HG03442 (cell line): ENCODE data around the gene RETREG1.
"Not testable (repeated sequence)": the region's sequence is repeated elsewhere in the genome, so short reads cannot be mapped to it uniquely, and the experiment has no call there.

ENCODE experiments used
- ATAC-seq: cut with Tn5 transposase; IDR thresholded peaks from one replicate; pipeline ENCODE4 v1.9.1; 2021; ENCODE audit warnings: mild to moderate bottlenecking, moderate library complexity; ENCODE audit not compliant: unreplicated experiment

RETREG1 gene

GRCh38 chr5:16616536-16617273 is at the start of gene RETREG1:
TSS of gene RETREG1 (minus strand) at chr5:16616997. CDS start at chr5:16616971, 26 bp downstream.
- ATAC-seq: peak; percentile 64

- no peak for ATAC-seq
Measured at GRCh38 chr5:16666130-16666882, 49.5 kb upstream of the RETREG1 start.

- no peak for ATAC-seq
Measured at GRCh38 chr5:16665601-16666000, 48.8 kb upstream of the RETREG1 start.

- no peak for ATAC-seq
Measured at GRCh38 chr5:16664368-16664767, 47.6 kb upstream of the RETREG1 start.

- no peak for ATAC-seq
Measured at GRCh38 chr5:16663840-16664239, 47.0 kb upstream of the RETREG1 start.

- no peak for ATAC-seq
Measured at GRCh38 chr5:16661713-16662112, 44.9 kb upstream of the RETREG1 start.

- ATAC-seq: no peak
Measured at GRCh38 chr5:16660982-16661381, 44.2 kb upstream of the RETREG1 start.

- no peak for ATAC-seq
Measured at GRCh38 chr5:16659536-16659935, 42.7 kb upstream of the RETREG1 start.

- ATAC-seq: no peak
Measured at GRCh38 chr5:16656561-16657191, 39.9 kb upstream of the RETREG1 start.

GRCh38 chr5:16654647-16655334 is 38.0 kb upstream of the RETREG1 start:
- no peak for ATAC-seq

- not testable (repeated sequence) for ATAC-seq
Measured at GRCh38 chr5:16648739-16649138, 31.9 kb upstream of the RETREG1 start.

GRCh38 chr5:16644301-16644889 is 27.6 kb upstream of the RETREG1 start:
- no peak for ATAC-seq

GRCh38 chr5:16642867-16643266 is 26.1 kb upstream of the RETREG1 start:
- no peak for ATAC-seq

- ATAC-seq: no peak
Measured at GRCh38 chr5:16639206-16639605, 22.4 kb upstream of the RETREG1 start.

GRCh38 chr5:16628376-16628775 is 11.6 kb upstream of the RETREG1 start:
- ATAC-seq: no peak

GRCh38 chr5:16626696-16627264 is 10.0 kb upstream of the RETREG1 start:
- ATAC-seq: peak; percentile 69

- ATAC-seq: no peak
Measured at GRCh38 chr5:16625096-16625495, 8.3 kb upstream of the RETREG1 start.

GRCh38 chr5:16619136-16619535 is 2.3 kb upstream of the RETREG1 start:
- no peak for ATAC-seq

- ATAC-seq: no peak
Measured at GRCh38 chr5:16618138-16618897, 1.5 kb upstream of the RETREG1 start.
